Kidney (tissue), 14 donors: ENCODE data around the gene SLITRK3. TPM values are rescaled to one million over a fixed set of nuclear protein-coding genes. Genes with fewer than 3 reads are reported as not detected.
"Not testable (repeated sequence)": the region's sequence is repeated elsewhere in the genome, so short reads cannot be mapped to it uniquely, and the experiment has no call there.

ENCODE experiments used
- DNase-seq, 5 donors: peaks; one replicate each; pipeline ENCODE4 v3.0.0-alpha.2; 2013 to 2020
- FAIRE-seq: peaks from 2 replicates; lab custom pipeline; 2012; peaks lifted over from hg19 to GRCh38; lab: Jason Lieb, UNC
- H3K27ac ChIP-seq, 2 donors: one replicate each; pipeline ENCODE4 v1.7.0; 2013; ENCODE audit warnings: low read depth in 2 of 2, low read length in 2 of 2, inconsistent platforms in 1 of 2
- H3K27me3 ChIP-seq: one replicate; pipeline ENCODE4 v1.7.1; 2013; ENCODE audit warnings: low read length, inconsistent platforms; ENCODE audit not compliant: control insufficient read depth, insufficient read depth
- H3K36me3 ChIP-seq, 3 donors: one replicate each; pipeline versions ENCODE4 v1.7.0 to v1.7.1; 2013; ENCODE audit warnings: low read length in 3 of 3, control low read depth in 1 of 3, inconsistent platforms in 1 of 3; ENCODE audit not compliant: insufficient read depth in 3 of 3, control insufficient read depth in 2 of 3
- H3K4me1 ChIP-seq, 3 donors: one replicate each; pipeline versions ENCODE4 v1.7.0 to v1.7.1; 2013; ENCODE audit warnings: low read length in 3 of 3, inconsistent platforms in 1 of 3, low read depth in 1 of 3; ENCODE audit not compliant: control insufficient read depth in 2 of 3, insufficient read depth in 2 of 3
- H3K4me3 ChIP-seq, 3 donors: one replicate each; pipeline versions ENCODE4 v1.7.0 to v1.8.1; 2013; ENCODE audit warnings: low read length in 3 of 3, control low read depth in 1 of 3, inconsistent platforms in 1 of 3
- H3K9ac ChIP-seq, 3 donors: one replicate each; pipeline versions ENCODE4 v1.7.0 to v1.7.1; 2013; ENCODE audit warnings: low read length in 3 of 3, control low read depth in 1 of 3, inconsistent platforms in 1 of 3
- H3K9me3 ChIP-seq, 3 donors: one replicate each; pipeline versions ENCODE4 v1.7.0 to v1.7.1; 2013; ENCODE audit warnings: low read length in 3 of 3, control low read depth in 1 of 3, inconsistent platforms in 1 of 3; ENCODE audit not compliant: control insufficient read depth in 2 of 3, insufficient read depth in 1 of 3
- intact Hi-C: fragments of 100-400 bp; cut with DNase I; formaldehyde crosslinking; loops from one replicate; pipeline ENCODE4 v1.11.1; 2022
- polyA plus RNA-seq: library from polyadenylated mRNA; stranded (reverse); fragments of 350-450 nt; fragmentation: Illumina TruSeq; extraction: RNeasy Lipid Tissue Mini Kit (QIAGEN cat#74804); gene quantifications from one replicate; pipeline ENCODE4 v1.2.3, GENCODE V29; 2014; ENCODE audit warnings: low read depth, low replicate concordance; ENCODE audit not compliant: insufficient read depth
- total RNA-seq: library from RNA; stranded (reverse); fragmentation: NEBNext Ultra II Directional; extraction: Animal tissue kit (Norgen Biotek cat#: 25700); gene quantifications from one replicate; pipeline ENCODE4 v1.2.1, GENCODE V29; 2021
- TF ChIP-seq, protein P1 (sequence below): IDR thresholded peaks from 3 replicates; pipeline ENCODE4 v1.5.1; 2012; ENCODE audit warnings: mild to moderate bottlenecking, moderate library complexity, borderline replicate concordance; ENCODE audit not compliant: insufficient read depth; ENCODE audit errors: extremely low read depth
- donor health status: control.
- donor health status: control.
- donor health status: control.
- donor health status: control.
- donor health status: control.
- donor health status: DM: yes; HTN: yes; CAD: no.
- donor health status: Normal renal cell carcinoma (clear cell type).

The SLITRK3 gene
- total and polyA plus RNA-seq, 2 donors from 2014 or later, result 0.30 to 0.44 TPM

DNA sequence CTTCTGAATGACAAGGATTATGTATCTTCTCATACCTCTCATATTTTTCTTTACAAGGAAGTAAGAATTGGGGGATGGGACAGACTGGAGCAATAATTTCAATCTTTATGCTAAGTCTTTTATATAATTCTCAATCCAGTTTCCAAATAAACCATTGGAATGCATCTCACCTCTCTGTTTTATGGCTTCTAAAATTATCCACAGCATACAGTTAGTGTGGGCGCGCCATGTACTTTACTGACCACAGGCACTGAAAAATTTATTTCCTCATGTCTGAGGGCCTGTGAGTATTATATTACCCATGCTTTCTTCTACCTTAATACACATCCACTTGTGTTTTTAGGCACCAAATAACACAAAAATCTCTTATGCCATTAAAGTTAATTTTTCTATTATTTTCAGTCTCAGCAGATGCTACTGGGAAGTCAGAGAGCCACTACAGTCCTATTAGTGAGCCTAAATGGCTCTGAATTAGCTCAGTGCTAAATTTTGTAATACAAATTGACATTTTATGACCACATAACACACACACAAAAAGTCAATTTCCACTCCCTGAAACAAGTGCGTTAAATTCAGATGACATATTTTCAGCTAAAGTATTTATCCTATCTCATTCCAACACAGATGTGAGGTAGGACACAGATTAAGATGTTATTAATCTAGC lies 39.3 kb downstream of the SLITRK3 start:
- Histone ChIP-seq H3K27ac (no peak overlapping the region), H3K27me3 (no peaks in the 10 kb centered on the region), H3K9ac (no peak overlapping the region), H3K36me3 (no peaks in the 10 kb centered on the region), H3K4me1 (no peaks in the 10 kb centered on the region), H3K9me3 (no peaks in the 10 kb centered on the region), H3K4me3 (no peak overlapping the region)
- TF ChIP-seq, protein P1, sequence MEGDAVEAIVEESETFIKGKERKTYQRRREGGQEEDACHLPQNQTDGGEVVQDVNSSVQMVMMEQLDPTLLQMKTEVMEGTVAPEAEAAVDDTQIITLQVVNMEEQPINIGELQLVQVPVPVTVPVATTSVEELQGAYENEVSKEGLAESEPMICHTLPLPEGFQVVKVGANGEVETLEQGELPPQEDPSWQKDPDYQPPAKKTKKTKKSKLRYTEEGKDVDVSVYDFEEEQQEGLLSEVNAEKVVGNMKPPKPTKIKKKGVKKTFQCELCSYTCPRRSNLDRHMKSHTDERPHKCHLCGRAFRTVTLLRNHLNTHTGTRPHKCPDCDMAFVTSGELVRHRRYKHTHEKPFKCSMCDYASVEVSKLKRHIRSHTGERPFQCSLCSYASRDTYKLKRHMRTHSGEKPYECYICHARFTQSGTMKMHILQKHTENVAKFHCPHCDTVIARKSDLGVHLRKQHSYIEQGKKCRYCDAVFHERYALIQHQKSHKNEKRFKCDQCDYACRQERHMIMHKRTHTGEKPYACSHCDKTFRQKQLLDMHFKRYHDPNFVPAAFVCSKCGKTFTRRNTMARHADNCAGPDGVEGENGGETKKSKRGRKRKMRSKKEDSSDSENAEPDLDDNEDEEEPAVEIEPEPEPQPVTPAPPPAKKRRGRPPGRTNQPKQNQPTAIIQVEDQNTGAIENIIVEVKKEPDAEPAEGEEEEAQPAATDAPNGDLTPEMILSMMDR, result no peak
- FAIRE-seq (no peak), DNase-seq (no peak)
- intact Hi-C loops, result no loop called here

GRCh38 chr3:165148876-165149441 lies 47.2 kb downstream of the SLITRK3 start:
- Histone ChIP-seq H3K4me1 (no peaks in the 10 kb centered on the region), H3K9ac (no peak overlapping the region), H3K27ac (no peak overlapping the region), H3K27me3 (no peaks in the 10 kb centered on the region), H3K36me3 (no peaks in the 10 kb centered on the region), H3K9me3 (no peaks in the 10 kb centered on the region), H3K4me3 (no peak overlapping the region)
- TF ChIP-seq, protein P1, result no peak
- FAIRE-seq, result no peak
- intact Hi-C loops, result no loop called here
- DNase-seq, result no peak

- intact Hi-C loops, result no loop called here
Observed at GRCh38 chr3:165144271-165144670, 51.9 kb downstream of the SLITRK3 start.

DNA sequence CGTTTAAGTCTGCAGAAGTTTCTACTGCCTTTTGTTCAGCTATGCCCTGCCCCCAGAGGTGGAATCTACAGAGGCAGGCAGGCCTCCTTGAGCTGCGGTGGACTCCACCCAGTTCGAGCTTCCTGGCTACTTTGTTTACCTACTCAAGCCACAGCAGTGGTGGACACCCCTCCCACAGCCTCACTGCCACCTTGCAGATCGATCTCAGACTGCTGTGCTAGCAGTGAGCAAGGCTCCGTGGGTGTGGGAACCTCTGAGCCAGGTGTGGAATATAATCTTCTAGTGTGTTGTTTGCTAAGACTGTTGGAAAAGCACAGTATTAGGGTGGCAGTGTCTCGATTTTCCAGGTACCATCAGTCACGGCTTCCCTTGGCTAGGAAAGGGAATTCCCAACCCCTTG lies 56.3 kb downstream of the SLITRK3 start:
- H3K36me3 ChIP-seq, H3K9me3 ChIP-seq, DNase-seq, H3K4me1 ChIP-seq, FAIRE-seq, intact Hi-C loops, H3K4me3 ChIP-seq, H3K27ac ChIP-seq, H3K27me3 ChIP-seq, H3K9ac ChIP-seq: not testable (repeated sequence)

More at GRCh38 chr3:165144271-165144670, 51.9 kb downstream of the SLITRK3 start:
- no peak overlapping the region for H3K9ac ChIP-seq
- H3K4me3 ChIP-seq, result no peak overlapping the region
- H3K9me3 ChIP-seq, result no peaks in the 10 kb centered on the region
- DNase-seq (no peak), FAIRE-seq (no peak)
- H3K36me3 ChIP-seq, result no peaks in the 10 kb centered on the region
- TF ChIP-seq, protein P1, result no peak
- no peaks in the 10 kb centered on the region for H3K4me1 ChIP-seq
- no peak overlapping the region for H3K27ac ChIP-seq
- no peaks in the 10 kb centered on the region for H3K27me3 ChIP-seq

Other genes starting within 250 kb of the SLITRK3 start
- gene SI, start 117.9 kb downstream of the SLITRK3 start, total RNA-seq, result not detected
- 0.11 TPM for gene SI, start 117.9 kb downstream of the SLITRK3 start, polyA plus RNA-seq